Fibroblast of gingiva (primary cell): ENCODE measurements around the gene PEX19.

Experiments
- DNase-seq: peaks from one replicate; pipeline ENCODE4 v3.0.0-alpha.2; 2011; ENCODE audit warnings: low read depth

PEX19 gene

DNA sequence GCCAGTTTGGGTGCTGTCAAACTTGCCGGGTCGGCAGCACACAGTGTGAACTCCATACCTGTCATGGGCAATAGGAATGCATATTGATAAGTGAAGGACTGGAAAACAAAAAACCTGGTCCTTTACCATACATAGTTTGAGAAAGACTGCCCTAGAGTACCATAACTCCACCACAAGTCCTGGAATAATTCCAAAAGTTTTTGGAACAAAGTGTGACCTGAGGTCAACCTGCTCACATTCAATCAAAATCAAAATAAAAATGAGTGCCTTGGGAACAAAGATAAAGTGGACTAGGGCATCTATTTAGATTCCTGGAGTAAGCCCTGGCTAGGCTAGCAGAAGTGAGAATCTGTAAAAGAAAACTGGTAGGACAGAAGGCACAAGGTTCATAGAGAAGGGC, 7.6 kb downstream of the PEX19 start:
- DNase-seq = no peak

DNA sequence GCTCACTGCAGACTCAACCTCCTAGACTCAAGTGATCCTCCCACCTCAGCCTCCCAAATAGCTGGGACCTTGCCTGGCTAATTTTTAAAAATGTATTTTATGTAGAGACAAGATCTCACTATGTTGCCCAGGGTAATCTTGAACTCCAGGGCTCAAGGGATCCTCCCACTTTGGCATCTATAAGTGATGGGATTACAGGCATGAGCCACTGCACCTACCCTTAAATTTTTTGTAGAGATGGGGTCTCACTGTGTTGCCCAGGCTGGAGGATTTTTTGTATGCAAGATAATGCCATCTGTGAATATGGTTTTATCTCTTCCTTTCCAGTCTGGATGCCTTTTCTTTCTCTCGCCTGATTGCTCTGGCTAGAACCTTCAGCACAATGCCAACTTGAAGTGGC, 13.9 kb downstream of the PEX19 start:
- no peak for DNase-seq

DNA sequence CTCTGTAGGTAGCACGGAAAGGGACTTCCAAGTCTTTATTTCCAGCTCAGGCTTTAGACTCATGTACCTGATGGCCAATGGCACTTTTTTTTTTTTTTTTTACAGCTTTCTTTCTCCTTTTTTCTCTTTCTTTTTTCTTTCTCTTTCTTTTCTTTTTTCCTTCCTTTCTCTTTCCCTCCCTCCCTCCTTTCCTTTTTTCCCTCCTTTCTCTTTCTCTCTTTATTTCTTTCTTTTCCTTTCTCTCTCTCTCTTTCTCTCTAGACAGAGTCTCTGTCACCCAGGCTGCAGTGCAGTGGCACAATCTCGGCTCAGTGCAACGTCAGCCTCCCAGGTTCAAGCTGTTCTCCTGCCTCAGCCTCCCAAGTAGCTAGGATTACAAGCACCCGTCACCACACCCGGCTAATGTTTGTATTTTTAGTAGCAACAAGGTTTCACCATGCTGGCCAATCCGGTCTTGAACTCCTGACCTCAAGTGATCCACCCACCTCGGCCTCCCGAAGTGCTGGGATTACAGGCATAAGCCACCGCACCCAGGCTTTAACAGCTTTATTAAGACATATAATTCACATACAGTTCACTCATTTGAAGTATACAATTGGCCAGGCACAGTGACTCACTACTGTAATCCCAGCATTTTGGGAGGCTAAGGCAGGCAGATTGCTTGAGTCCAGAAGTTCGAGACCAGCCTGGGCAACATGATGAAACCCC, 17.5 kb downstream of the PEX19 start:
- DNase-seq = no peak

DNA sequence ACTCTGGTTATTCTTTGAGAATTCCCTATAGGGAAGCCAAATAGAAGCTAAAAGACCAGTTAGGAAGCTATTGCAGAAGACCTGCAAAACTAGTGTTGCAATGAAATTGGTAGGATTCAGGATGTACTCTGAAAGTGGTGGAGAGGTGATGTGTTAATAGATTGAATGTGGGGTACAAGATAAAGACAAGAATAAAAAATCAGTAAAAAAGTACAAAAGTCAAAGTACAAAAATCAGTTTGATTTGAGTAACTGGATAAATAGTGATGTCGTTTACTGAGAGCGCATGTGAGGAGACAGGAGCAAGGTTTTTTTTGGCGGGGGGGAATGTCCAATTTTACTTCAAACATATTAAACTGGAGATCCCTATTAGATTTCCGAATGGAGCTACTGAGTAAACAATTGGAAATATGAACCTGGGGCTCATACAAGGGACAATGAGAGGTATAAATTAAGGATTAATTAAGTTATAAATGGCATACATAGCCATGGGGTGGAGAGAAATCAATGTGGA, 20.1 kb downstream of the PEX19 start:
- no peak for DNase-seq

DNA sequence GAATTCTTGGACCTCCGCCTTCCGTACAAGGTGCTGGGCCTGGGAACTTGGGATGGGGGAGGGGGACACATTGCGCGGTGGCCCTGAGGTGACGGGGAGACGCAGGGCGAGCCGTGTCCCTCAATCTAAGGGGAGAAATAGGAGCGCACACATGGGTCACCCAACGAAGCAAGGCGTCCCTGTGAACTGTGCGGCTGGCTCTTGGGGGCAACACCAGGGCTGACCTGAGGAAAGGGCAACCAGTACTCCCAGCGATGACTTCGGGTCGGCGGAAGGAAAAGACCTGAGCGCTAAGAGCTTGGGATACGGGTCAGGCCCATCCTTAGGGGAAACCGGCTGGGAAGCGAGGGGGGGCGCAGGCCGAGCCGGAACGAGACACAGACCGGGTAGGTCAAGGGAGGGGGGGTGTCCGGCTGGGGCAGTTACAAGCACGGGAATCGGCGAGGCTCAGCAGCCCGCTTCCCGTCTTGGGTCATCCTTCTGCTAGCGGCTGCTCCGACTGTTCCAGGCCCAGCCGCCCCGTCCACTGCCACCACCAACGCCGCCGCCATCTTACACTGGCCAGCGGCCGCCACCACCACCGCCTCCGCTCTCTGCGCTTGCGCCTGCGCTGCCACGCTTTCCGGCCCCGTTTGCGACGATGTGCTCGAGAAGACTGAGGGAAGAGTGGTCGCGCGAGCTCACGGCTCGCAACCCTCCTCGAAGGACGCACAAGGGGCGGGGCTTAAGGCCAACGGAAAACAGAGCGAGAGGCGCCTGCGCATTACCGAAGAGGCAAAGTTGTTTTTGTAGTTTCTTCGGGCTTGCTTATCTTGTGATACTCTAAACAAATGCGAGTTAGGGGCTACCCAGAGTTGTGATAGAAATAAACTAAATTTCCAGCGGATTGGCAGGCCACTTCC, 22.8 kb downstream of the PEX19 start, which contains the start of gene DCAF8:
DCAF8 (minus strand) TSS at position 657 of the 902 bp plus-strand sequence. CDS start 18,541 bp downstream, outside the sequence.
- peak; percentile 97 for DNase-seq

DNA sequence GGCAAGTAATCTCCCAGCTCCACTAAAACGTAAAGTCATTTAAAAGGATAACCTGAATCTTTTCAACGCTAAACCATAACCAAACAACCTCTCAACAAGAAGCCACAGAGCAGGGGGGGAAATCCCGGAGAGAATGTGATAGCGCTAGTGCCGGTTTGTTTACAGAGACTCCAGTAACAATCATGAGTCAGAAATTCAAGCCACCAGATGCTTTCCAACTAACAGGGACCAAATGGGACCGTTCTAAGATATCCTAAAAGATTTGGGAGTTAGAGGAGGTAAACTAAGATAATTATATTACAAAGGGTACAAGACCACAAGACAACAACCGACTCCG, 23.4 kb downstream of the PEX19 start:
- peak; percentile 75 for DNase-seq

DNA sequence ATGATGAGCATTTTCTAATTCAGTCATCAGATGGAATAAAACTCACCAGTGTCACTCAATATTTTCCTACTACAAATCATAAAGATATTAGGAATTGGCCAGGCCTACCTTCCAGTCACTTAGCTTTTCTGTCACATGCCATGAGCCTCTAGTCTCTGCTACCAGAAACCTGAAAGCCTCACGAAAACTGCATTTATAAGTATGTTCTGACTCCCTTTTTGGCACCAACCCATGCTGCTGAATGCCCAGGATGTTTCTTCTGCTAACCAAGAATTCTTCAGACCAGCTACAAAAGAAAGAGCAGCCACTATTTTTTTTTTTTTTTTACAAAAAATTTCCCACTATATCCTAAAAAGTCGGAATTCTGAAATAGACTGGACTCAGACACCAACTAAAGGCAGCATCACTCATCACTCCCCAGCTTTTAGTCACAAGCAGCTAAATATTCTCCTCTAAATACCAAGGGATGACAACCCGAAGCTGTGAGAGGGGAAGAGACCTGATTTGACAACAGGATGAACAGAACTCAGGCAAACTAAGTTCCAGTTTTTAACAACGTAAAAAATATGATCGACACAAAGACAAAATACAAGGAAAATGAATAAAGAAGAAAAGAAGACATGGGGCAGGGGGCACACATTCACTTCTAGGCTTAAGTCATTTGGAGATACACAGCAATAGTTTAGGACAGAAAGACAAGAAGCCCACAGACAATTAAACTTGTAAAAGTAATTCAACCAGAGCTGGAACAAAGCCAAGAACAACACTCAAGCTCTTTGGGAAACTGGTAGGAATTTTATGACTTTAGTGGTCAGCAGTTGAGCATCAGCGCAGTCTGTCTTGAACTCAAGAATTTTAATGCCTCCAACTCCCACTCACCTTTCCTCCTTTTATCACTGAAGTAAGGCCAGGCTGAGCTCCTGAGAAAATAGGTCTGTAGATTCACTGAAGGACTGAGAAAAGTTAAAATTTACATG, 24.2 kb downstream of the PEX19 start:
- peak; percentile 81 for DNase-seq

DNA sequence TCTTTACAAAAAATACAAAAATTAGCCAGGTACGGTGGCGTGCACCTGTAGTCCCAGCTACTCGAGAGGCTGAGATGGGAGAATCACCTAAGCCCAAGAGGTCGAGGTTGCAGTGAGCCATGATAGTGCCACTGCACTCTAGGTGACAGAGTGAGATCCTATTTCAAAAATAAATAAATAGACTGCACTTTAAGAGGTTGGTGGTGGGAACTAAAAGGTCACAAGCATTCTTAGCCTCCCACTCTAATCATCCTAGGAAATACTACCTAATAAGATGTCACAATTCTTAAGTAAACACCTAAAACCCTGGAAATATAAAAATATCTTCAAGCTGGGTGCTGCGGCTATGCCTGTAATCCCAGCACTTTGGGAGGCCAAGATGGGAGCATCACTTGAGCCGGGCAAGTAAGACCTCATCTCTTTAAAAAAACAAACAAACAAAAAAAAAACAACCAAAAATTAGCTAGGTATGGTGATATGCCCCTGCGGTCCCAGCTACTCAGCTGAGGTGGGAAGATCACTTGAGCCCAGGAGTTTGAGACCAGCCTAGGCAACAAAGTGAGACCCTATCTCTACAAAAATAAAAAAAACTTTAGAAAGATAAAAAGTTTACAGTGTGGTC, 26.6 kb downstream of the PEX19 start:
- no peak for DNase-seq

DNA sequence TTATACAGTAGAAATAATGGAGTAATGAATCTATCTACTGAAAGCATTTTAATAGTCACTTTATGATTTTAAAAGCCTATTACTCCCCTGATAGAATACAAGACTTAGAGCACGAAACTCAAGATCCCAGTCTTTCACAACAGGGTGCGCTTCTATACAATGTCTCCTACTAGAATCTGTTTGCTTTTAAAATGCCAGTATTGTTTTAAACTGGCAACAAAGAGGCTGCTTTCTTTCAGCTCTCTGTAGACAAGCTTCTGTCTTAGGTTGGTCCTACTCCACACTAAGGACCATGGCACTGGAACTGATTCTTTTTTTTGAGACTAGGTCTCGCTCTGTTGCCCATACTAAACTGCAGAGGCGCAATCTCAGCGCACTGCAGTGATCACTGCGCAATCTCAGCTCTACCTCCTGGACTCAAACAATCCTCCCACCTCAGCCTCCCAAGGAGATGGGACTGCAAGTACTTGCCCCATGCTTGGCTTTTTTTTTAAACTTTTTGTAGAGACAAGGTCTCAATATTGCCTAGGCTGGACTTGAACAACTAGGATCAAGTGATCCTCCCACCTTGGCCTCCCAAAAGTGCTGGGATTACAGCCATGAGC, 27.4 kb downstream of the PEX19 start:
- no peak for DNase-seq

DNA sequence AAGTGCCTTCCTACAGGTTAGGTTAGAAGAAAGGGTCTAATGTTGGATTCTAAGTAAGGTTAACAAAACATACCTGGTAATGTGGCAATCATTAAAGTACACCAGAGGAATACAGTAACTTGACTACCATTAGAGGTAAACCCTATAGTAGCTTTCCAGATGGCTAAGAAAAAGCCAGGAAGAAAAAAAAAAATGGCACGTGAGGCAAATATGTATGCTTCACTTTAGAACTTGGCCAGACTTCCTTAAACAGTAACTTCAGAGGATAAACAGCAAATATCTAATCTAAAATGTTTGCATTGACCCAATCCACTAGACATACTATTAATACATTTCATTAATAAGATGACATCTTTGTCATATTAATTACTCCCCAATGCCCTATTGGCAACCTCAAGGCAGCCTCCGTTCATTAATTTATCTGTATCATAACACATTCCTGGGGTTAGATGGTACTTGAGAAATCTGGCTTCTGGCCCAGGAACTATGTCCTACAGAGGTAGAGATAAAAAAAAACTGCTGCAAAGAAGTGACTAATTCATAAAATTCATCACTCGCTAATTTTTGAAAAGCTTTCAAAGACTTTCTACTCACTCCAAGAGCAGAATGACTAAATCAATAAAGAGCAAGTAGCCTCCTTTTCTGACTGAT, 28.4 kb downstream of the PEX19 start:
- peak; percentile 66 for DNase-seq

DNA sequence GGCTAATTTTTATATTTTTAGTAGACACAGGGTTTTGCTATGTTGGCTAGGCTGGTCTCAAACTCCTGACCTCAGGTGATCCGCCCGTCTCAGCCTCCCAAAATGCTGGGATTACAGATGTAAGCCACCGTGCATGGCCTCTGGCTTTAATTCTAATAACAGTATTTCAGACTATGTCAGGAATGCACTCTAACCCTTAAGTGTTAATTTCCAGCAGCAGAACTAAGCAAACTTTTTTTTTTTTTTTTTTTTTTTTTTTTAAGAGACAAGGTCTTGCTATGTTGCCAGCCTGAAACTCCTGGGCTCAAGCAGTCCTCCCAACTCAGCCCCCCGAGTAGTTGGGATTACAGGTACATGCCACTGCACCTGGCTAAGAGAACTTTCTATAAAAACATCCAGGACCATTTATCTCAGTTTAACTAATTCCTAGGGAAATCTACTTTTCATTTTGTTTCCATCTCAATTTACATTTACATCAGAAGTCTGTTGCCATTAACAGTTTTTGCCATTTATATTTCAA, 29.1 kb downstream of the PEX19 start:
- no peak for DNase-seq

DNA sequence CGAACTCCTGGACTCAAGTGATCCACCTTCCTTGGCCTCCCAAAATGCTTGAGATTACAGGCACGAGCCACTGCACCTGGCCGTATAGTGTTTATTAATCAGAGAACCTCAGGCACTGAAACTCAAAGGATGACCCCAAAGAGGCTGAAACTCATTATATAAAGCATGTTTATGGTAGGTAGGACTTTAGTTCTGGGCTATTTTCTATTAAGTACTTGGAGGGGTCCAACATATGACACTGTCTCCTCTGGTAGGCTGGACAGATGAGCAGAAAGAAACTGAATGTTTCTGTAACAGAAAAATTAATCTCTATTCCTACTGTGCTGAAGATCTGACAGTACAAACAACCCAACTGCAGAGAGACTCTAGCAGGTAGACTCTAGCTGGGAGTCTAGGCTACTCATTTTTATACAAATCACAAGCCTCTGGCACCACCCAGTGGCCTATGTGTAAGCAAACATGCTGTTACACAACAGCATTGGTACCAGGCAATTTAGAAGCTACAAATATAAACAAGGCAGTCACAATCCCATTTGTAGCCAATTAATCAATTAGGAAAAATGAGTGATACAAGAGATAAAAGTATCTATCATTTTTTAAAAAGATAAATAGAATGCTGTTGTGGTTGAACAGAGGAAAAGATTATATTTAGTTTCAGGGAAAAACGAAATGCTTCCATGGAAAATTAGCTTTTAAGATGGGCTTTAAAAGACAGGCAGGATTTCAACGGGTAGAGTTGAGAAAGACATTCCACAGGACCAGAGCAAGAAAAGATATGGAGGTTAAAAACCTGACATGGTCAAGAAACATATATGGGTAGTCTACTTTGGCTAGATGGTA, 33.0 kb downstream of the PEX19 start:
- peak; percentile 75 for DNase-seq

DNA sequence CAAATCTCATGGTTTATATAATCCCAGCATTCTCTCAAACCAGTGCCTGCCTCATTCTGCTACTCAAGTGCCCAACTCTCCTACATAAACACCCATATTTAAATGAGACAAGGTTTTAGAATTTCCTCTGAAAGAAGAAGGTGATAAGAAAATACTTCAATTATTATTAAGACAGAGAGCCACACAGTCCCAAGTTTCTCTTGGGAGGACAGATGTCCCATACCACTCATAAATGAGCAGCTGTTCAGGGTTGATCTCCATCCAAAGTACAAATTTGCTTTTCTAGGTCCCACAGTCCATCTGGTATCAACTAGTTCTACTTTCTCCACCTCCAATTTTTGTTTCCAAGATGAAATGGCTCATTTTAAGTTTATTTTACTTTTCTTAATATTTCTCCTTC, 33.9 kb downstream of the PEX19 start:
- no peak for DNase-seq

DNA sequence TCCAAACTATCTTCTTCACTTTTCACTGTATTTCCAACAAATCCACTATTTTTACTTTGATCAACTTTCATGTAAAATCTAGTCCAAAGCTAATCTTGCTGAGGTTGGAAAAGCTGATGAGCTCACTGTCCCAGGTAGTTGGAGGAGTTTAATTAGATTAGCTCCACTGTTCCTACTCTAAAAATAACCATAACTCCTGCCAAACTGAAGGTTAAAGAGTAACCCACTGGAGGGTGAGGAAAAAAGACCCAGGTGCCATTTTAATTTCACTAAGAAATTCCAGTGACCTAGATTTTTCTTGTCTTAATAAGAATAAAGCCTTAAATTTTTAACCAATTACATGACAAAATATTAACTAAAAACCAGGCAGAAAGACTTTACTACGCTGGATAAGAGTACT, 37.9 kb downstream of the PEX19 start:
- DNase-seq = no peak

DNA sequence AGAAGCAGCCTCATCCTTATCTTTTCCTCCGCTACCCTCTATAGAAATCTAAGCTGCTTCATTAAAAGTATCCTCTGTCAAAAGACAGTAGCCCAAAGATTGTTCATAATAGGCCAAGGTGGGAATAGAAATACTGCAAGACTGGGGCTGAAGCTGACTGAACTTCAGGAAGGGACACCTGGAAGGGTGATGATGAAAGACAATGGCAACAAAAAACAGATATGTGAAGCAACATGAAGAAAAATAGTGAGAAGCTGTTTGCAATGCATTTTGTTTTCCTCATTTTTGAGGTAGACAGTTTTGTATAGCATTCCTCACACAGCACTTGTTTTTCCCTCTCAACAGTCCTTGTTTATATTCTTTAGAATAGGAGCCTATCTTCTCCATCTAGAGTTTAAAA, 39.5 kb downstream of the PEX19 start:
- DNase-seq = no peak

DNA sequence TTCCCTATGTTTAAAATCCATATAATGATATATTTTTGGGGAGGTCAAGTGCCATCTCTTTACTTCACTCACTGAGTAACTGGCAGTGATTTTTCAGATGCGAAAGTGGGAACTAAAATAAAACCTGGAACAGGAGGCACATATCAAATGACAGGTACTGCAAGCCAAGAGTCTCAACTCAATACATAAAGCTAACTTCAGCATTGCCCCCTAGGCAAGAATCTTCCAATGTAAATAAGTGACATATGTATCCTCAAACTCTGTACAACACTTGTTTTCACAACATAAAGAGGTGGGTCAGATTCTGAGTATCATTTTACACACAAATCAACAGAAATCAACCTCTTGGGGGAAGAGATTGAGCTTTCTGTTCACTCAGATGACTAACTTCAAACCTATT, 40.7 kb downstream of the PEX19 start:
- peak; percentile 13 for DNase-seq

DNA sequence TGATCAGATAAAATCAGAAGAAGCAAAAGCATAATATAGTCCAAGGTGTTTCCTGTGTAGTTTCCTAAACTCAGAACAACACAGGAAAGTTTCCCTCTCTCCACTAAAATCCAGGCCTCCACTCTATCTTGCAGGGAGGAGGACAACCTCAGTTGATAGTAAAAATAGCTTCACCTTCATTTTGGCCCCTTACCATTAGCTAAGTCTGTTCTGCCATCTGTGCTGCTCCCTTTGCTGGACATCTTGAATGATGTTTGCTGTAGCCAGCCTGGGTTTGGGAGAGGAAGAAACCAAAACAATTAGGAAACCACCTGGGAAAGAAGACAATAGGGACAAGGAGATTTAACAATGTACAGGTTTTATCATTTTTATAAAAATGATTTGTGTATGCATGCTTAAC, 41.2 kb downstream of the PEX19 start:
- no peak for DNase-seq

DNA sequence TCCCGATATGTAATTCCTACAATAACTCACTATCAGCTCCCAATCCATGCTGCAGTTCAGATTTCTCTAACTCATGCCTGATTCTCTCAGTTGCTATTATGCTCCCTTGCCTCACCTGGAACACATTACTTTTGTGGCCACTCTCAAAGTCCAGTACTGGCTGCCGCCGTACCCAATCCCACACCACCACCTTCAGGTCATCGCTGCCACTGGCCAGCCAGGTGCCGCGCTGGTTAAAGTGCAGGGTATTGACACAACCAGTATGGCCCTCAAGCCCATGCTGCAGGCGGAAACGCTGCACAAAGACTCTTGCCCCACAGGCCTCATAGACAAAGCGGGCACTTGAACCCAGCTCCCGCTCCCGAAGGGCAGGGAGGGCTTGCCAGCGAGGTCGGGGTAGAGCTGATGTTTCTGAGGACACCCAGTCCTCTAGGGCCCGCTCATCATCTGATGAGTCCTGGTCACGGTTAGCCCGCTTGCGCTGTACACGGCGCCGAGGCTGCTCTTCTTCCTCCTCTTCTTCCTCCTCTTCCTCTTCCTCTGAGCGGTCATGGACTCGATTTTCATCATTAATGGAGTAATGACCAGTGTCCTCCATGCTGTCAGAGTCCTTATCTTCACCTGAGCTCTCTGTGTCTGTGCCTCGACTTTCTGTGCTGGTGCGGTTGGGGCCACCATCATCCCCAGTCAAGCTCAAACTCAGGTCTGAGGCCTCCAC, 45.2 kb downstream of the PEX19 start:
- DNase-seq = no peak

DNA sequence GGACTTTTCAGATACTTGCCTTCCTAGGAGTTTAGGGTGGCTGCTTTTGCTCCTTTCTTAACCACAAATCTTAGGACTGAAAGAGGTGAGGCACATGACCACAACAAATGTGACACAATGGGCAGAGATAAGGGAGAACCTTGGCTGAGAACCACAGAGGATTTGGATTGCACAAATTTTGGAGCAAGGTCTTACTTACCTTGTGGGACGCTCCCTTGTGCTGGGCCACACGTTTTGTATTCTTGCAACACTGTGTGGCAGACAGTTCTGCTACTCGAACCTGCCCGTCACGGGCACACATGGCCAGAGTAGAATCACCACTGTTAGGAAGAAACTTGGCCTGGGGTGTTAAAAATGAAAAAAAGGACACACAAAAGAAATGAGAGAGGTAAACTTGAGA, 46.5 kb downstream of the PEX19 start:
- DNase-seq = no peak
